NCI-H1436 treated with DMSO at 0.1 percent for 48 hours (cell line): ENCODE data around the gene FOXRED1.

Experiments
- DNase-seq: peaks from one replicate; lab custom pipeline; 2025; lab: John Stamatoyannopoulos, UW

Gene FOXRED1

DNA sequence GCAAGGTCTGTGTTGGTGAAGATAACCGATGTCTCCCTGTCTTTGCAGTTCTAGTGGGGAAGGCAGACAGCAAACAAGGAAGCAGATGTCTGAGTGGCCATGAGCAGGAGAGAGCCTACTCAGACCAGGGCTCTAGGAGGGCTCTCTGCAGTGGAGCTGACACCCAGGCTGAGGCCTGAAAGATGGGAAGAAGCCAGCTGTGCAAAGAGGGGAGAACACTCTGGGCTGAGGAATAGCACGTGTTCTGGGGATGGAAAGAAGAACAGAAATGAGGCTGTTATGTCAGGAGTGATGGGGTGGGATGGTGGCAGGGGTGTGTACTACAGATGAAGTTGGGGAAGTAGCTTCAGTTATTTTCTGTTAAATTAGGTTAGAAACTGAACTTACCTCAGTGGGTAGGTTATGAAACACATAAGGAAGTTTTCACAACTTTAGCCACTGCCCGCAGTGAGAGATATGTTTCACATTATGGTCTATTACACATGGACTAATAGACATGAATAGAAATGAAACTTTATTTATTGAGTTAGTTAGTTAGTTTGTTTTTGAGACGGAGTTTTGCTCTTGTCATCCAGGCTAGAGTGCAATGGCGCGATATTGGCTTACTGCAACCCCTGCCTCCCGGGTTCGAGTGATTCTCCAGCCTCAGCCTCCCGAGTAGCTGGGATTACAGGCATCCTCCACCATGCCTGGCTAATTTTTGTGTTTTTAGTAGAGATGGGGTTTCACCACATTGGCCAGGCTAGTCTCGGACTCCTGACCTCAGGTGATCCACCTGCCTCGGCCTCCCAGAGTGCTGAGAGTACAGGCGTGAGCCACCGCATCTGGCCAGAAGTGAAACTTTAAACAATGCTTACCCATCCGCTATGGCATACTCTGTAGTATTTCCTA is 42.7 kb downstream of the FOXRED1 start:
- no peak for DNase-seq

DNA sequence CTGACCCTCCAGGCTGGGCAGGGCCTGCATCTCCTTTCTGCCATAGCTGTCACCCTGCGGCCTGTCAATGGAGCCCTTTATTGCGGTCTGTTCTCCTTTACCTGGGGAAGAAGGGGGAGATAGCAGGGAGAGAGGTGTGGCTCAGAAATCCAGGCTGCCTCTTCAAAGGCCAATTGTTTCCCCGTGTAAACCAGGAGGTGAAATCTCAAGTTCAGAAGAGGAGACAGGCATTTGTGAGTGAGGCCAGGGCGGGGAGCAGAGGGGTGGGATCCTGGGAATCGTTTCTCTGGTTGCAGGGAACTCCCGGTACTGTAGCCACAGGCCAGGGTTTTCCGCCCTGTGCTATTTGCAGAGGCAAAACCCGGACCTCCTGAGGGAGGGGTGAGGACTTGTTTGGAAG is 44.0 kb downstream of the FOXRED1 start:
- no peak for DNase-seq

DNA sequence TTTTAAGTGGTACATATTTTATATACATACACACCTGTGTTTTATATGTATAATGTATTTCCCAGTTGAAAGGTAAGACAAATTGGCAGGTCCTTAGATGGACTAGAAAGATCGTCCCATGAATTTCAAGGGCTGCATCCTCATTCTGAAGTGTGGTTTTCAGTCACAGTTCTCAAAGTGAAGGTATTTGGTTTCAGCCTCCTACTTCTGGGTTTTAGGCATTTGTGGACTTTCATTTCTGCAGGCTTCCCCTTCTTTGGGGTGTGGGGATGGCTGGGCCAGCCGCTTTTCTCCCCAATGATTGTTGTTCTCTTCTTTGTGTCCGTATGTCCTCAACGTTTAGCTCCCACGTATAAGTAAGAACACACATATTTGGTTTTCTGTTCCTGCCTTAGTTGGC is 44.9 kb downstream of the FOXRED1 start:
- DNase-seq: no peak

GRCh38 chr11:126317432-126317755 is 48.4 kb downstream of the FOXRED1 start:
- DNase-seq: no peak

GRCh38 chr11:126317756-126318573 is 49.0 kb downstream of the FOXRED1 start:
- no peak for DNase-seq

DNA sequence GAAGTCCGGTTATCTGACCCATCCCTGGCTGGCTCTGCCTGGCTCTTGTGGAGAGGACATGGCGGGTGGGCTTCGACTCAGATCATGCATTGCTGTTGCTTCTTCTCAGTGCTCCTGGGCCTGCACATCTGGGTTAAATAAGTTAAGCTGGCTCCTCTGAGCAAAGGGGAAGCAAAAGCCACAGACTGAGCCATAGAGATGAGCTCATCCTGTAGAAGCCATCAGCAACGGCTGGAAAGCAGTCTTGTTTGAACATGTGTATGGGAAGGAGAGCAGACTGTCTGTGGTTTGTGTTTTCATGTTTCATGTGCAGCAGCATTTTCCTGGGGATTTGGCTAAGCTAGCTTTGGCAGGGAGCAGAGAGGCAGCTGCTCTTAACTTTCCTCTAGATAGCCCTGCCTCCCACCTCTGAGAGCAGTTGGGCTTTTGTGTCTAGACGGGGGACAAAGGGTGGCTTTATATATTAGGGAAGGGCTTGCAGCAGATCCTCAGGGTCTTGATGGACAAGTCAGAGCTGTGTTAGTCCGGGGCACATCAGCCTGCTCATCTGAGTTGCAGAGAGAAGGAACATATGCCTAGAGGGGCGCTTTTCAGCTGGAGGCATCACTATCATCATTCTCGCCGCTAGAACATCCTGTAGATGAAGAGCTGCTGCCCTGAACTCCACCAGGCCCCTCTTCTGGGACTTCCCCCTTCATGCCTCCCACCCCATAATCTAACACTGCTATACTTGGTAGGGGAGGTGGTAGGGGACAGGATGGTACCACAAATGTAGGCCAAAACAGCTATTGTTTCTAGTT is 49.8 kb downstream of the FOXRED1 start:
- no peak for DNase-seq

- DNase-seq: no peak
These were observed 50.4 kb downstream of the FOXRED1 start for GRCh38 chr11:126319374-126319740.

DNA sequence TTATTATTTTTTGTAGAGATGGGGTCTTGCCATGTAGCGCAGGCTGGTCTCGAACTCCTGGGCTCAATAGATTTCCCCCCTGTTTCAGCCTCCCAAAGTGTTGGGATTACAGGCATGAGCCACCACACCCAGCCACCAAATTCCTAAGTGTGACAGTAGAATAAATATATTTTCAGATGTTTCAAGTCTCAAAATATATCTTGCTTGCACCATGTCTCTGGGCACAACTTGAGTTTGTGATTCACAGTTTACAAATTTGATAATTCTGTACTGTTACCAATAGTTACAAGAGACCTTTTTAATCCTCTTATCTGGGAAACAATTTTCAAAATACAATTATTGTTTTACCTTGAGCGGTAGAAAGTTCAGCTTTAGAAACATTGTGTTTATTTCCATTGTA is 54.0 kb downstream of the FOXRED1 start:
- DNase-seq: no peak

GRCh38 chr11:126327281-126328000 is 58.5 kb downstream of the FOXRED1 start:
- no peak for DNase-seq
